GM19240 (cell line): ENCODE results near the gene RNF175.
A peak's percentile ranks its signal among the peaks of the same experiment; 100 is the strongest.

Experiments
- DNase-seq: peaks from one replicate; pipeline ENCODE4 v3.0.0; 2011; ENCODE audit warnings: low spot score; ENCODE audit not compliant: insufficient read length

The RNF175 gene

DNA sequence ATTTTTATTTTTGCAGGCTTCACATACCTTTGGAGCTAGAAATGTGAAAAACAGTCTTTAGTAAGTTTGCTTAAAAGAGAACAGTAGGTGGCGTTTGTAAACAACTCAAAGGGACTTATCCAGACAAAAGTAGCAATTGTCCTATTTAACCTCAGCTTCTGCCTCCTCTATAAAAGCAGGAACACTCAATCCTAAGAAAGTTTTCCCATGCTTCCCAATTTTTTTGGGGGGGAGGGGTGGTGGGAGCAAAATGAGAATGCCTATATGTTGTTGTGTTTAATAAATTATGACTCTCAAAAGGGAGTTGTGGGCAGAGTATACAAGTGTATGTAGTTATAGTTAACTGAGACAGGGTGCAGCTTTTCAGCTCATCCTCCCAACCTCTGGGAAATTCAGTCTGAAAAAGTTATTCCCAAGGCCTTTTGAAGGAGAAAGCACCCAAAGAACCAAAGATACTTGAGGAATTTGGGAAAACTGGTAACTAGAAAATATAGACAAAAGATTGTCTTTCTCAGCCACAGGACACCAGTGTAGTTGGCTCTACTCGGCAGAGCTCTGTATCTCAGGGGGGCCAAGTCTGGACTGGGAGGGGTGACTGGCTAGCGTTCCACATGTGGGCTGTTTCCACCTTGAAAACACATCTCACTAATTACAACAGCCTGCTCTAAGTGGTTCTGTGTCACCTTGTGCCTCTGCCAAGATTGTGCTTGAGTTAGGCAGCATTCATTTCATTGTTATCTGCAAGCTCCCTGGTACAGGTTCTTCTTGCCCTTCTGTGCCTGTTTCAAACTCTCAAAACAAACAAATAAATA, 26.3 kb upstream of the RNF175 start:
- no peak for DNase-seq

DNA sequence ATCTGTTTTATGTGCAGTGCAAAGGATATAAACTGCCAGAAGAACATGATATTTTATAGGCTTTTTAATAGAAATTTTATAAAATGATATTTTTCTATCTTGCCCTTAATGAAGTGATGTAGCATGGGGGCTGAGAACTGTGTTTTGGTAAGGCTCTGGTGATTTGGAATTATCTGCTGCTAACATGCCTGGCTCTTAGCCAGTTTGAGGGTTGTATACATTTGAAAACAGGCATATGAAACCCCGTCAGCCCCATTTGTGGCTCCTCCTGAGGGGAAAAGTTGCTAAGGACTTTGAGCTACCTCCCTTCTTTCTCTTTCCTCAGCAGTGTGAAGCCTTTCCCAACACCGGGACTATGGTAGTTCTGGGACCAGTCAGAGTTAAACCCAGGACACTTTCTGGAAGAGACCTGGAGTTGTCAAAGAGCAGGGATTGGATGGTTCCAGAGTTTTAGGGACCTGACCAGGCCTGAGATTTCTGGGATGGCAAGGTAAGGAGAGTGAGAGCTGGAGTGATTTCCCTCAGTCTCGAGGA, 24.4 kb upstream of the RNF175 start:
- no peak for DNase-seq

DNA sequence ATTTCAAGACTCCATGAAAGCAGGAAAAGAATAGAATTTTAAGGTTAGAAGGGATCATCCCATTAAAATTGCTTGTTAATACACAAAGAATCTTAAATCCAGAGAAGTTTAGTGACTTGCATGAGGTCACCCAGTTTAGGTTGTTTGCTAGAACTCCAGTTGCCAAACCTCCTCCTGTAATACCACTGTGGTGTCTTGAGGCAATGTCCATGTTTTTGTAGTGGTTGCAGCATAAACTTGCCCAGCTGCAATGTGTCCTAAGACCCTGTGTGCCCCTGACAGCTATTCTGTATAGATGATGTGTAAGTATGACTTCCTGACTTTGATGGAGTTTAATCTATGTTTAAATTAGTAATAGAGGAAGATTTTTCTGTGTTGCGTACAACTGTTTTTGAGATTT, 22.8 kb upstream of the RNF175 start:
- DNase-seq = no peak

DNA sequence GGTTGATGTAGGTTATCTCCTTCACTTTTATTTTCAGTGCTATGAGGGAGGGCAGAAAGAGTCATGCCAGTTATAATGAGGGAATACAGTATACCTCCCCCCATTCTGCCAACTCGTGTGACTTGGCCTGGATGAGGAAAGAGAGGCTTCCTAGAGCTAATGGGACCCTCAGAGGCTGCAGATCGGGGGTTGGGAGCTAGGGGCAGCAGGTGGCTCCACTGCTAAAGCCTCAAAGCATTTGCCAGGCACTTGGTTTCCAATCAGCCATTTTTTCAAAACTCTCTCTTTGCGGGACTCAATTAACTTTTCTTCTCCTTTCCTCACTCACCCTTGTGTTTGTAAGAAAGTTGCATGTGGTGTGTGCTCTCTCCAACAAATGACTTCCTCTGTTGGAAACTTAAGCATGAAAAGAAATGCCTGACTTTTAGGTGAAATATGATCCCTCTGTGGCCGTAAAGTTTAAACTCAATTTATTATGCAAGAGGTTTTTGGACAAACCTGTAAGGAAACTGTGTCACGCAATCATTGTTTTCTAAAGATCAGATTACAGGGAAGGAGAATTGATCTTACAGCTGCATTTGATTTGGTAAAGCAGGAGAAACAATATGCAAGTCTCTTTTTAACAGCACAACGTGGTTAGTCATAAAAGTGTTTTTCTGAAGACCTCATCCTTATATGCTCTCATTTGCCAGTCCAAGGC, 22.0 kb upstream of the RNF175 start:
- DNase-seq = no peak

DNA sequence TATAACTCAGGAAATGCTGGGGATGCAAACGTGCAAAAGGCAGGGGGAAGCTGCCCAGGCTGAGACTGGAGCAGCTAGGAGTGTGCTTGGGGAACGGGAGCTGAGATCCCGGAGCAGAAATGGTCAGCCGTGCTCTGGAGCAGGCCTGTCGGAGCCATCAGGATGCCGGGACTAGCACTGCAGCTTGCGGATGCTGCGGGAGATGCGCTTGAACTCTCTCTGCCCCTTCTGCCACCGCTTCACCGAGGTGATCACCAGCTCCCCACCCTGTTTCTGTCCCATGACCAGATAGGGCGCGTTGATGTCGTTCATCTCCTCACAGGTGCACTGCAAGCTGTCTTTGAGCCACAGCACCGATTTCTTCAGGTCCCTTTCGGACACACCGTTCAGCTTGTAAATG, 21.5 kb upstream of the RNF175 start:
- no peak for DNase-seq

DNA sequence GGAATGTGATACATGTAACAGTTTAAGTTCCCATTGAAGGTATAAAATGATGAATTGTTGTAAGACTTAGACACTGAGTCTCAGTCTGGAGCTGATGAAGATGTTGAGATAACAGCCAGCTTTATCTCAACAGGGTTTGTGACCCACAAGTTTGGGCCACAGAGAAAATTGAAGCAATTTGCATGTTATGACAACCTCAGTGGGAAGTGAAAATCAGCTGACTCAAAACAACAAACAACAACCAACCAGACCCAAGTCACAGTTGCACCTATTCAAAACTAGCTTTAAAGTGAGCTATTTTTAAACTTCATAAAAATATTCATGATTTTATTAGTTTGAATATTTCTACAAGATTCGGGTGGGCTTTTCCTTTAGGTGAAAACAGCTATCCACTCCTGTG, 21.1 kb upstream of the RNF175 start:
- no peak for DNase-seq

DNA sequence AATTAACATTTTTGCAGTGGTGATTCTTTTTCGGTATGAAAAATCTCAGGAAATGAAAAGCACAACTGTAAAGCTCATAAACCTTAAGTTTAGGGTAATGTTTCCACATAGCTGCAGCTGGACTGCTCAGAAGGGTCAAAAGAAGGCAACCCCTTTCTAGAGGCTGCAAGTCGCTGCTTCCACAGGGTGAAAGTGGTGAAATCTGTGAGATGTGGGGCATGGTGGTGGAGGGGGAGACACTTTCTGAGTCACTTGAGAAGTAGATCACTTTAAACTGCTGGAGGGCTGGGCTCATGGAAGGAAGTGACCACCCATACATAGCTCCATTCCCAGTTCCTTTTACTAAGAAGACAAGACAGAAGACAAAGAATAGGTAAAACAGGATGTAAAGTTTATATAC, 20.4 kb upstream of the RNF175 start:
- no peak for DNase-seq

DNA sequence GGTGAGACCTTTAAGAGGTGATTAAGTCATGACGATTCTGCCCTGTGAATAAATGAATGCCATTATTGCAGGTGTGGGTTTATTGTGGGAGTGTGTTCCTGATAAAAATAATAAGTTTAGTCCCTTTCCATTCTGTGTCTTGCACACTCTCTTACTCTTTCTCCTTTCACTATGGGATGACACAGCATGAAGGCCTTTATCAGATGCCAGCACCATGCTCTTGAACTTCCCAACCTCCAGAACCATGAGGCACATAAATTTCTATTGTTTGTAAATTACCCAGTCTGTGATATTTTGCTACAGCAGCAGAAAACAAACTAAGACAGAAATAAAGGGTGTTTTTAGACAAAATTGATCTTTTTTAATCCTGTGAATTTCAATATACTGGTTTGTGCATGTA, 18.6 kb upstream of the RNF175 start:
- DNase-seq = no peak

DNA sequence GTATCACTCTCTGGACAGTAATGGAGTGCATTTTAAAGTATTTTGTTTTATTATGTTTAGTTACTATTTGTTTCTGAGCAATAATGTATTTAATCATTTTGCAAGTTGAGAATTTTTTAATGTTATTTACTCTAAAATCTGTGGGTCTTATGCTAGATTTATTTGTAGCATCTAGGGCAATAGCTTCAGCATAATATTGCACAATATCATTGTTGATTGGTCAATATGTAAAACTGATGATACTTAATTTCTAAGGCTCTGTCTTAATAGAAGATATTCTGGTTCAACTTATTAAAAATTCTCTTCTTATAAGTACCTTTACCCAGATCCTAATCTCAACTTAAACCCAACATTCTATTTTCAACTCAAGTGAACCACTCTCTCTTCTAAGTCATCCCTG, 17.6 kb upstream of the RNF175 start:
- no peak for DNase-seq

DNA sequence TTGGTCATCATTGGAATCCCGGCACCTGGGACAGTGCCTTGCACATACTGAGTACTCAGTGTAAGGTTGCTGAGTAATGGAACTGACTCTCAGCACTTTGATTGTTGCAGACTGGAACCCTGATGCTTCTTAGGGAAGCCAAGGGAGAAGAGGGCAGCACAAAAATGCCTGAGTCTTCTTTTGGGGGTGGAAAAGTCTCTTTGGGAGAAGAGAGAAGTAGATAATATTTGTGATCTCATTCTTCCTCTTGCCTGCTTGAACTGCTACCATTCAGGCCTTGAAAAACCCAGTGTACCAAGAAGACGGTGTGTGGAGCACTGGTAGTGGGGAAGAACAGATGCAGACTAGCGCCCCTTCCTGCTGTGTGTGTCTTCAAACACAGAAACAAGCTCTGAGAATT, 16.8 kb upstream of the RNF175 start:
- DNase-seq = no peak

DNA sequence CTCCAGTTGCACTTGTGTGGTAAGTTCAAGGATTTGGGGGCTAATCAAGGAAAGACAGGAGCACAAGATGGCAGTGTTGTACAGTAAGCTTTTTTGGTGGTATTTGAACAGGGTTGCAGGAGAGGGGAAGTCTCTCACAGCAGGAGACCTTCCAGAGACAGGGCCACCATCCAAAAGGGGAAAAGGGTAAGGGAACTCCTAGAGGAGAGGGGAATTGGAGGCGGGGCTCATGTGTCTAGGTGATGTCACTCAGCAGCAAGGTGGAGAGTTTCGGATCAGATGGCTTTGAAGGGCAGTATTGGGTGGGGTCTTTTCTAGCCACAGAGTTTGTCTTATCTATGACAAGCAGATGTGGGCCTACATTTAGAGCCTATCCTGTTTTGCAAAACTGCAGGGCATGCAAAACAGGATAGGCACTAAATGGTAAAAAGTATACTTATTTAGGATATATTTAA, 13.4 kb upstream of the RNF175 start:
- DNase-seq = no peak

DNA sequence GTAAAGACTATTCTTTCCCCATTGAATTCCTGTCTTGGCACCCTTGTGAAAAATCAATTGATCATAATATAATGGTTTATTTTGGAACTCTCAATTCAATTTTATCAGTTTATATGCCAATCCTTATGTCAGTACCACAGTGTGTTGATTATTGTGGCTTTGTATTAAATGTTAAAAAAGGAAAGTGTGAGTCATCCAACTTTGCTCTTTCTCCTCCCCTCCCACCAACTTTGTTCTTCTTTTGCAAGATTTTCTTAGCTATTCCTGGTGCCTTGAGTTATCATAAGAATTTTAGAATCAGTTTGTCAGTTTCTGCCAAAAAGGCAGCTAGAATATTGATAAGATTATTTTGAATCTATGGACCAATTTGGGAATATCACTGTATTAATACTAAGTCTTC, 11.2 kb upstream of the RNF175 start:
- no peak for DNase-seq

DNA sequence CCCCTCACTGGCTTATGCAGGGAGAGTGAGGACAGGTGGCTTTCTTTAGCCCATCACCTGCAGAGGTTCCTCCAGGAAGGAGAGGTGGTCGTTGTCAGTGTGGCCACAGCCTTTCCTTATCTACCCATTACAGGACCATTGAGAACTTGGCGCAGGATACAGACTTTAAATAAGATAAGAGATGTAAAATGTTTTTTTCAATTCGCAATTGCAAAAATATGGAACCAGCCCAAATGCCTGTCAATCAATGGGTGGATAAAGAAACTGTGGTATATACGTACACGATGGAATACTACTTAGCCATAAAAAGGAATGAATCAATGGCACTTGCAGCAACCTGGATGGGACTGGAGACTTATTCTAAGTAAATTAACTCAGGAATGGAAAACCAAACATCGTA, 6.9 kb upstream of the RNF175 start:
- DNase-seq = no peak

DNA sequence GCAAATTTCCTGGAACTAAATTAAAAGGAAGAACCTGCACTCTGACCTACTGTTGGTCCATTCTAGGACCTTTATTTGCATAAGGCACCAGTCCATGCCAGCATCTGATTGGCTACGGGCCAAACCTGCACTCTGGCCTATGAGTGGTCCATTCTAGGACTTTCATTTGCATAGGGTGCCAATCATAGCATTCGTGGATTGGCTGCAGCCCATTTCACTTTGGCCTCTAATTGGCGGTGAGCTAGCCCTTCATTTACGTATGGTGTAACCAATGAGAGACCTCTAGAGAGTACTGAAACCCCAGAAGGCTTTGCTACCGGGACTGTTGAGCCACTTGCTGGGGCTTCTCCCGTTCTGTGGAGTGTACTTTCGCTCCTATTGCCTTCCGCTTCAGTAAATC, 6.1 kb upstream of the RNF175 start:
- no peak for DNase-seq

DNA sequence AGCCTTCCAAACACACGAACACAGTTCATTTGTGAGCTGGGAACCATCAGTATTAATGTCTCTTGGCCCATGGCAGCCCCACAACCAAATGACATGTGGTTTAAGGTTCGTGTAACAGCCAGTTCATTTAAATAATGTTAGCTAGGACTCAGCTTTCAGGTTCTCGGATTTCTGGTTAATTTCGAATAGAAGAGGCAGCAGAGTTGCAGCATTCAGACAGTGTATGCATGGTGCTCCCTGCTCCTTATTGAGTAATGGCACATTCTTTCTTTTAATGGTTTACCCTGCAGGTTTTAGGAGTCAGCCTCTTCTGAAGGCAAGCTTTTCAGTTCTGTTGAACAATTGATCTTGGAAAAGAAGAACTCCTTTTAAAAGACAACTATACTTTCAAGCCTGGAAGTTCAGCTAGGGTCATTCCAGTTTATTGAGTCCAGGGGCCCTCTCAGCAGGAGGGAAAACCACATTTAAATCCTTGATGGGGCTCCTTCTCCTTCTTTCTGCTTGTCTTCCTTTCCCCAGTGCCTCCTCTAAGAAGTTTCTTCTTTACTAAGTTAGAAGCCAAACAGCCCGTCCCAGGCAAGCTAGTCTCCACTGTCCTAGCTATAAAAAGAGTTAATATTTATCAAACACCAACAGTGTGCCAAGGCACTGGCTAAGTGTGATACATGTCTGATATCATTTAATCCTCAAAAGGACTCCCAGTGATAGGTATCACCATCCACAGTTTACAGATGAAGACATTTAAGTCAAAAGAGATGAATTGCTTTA, 5.0 kb upstream of the RNF175 start:
- DNase-seq = no peak

DNA sequence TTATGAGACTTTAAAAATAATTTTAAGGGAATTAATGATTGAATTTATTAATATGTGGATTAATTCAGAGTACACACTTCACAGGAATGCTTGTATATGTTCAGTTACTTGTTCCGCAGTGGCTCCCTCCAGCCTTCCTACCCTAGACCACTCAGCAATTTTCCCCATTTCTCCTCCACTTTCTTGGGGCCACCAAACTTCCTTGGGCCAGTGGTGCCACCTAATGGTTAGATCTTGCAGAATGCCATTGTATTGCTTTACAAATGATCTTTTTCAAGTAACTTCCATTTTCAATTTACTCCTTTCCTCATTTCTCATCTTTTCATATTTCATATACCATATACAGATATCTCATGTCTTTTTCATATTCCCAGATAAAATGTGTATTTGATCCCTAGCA, 3.6 kb upstream of the RNF175 start:
- DNase-seq = no peak

DNA sequence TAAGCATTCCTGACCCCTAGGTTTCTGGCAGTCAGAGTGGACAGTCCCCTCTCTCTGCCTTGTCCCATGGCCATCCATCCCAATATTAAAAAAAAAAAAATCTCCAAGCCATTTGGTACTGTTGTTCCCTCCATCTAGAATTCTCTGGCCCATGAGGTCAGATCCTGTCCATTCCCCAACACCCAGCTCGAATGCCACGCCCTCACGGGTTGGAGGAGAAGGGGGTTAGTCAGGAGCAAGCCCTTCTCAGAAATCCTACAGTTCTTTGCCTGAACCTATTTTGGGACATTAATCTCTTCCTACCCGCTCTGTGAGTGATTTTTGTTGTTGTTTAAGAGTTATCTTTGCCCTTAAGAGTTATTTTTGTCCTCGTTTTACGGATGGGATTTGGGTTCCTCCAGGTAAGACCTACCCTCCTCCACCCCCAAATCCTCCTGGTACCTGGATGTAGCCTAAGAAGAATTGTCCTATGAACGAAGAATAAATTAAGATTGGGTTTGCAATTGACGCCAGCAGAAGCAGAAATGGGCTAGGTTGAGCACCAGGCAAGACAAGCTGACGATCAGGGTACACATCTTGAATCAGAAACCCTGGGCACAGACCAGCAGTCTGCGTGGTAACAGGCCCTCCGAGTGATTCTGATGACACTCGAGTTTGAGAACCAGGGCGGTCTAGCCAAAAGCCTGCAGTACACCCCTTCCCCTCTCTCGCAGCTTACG, 977 bp downstream of the RNF175 start:
- DNase-seq = no peak

DNA sequence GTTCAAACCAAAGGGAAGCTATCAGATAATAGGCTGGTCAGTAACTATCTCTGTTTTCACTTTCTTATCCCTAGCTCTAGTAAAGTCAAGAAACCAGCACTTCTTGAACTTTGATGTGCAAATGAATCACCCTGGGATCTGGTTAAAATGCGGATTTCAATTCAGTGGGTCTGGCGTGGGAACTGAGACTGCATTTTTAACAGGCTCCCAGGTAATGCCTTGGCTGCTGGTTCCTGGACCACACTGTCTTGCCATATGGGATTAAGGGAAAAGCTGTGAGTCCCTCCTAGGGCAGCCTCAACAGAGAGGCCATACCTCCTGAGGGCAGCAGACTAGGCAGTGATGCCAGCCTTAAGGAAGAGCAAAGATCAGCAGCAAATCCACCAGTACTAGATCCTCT, 1.7 kb downstream of the RNF175 start:
- DNase-seq = no peak

DNA sequence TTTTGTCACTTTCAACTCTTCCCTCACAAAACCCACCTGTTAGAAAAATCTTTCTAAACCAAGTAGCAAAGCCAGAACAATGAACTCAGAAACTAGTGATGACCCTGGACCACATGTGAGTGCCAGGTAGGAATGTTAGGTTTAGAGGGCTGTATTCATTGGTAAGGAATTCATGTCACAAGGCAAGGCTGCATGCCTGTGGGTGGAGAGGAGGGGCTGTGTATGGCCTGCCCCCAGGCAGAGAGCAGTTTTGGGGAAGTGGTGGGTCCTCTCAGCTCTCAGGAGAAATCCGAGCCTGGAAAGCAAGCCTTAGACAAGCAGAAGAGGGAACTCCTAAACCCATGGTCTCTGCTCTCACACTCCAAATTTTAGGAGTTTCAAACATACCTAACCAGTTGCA, 2.4 kb downstream of the RNF175 start:
- DNase-seq = no peak

DNA sequence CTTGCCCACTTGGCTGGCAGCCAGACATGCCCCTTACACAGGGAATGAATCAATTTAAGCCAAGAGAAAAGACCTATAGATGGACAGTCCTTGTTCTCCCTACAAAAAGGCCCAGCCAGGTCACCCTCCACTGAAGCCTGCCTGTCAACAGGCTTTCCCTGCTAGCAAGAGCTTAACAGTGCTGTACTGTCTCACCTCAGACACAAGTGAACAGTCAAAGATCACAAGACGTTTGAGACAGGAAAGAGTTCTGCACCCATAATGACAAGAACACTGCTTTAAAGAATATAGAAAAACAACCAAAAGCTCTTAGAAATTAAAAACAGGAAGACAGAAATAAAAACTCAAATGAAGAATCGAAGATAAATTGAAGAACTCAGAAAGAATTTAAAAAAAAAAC, 4.6 kb downstream of the RNF175 start:
- no peak for DNase-seq

DNA sequence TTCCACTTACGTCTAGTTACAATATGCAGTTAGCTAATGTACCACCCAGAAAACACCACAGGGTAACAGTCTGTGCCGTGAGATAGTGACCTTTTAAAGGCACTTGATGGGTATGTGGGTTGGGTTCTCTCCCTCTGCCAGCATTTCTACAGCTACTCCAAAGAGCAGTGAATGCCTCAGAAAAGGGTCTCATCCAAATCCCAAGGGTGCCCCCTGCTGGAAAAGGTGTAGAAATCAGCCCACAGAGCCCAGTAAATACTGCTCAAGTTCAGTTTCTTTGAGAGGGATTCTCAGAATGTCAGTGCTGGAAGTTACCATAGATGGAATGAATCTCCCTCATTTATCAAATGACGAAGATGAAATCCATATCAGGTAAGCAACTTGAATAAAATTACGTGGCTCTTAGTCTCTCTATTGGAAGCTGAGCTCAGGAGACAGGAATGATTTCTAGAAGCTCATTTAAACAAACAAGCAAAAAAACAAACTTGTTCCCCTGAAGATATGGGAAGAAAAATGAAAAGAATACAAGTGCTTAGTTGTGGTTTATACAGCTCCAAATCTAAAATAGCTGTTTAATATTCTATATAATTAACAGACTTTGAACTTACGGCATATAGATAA, 9.5 kb downstream of the RNF175 start:
- DNase-seq = peak; percentile 55
